H1 (cell line): ENCODE data around the gene PAX5. TPM values are rescaled to one million over a fixed set of nuclear protein-coding genes. Genes with fewer than 3 reads are reported as not detected.
A peak's percentile ranks its signal among the peaks of the same experiment; 100 is the strongest.

Source experiments
- CTCF ChIA-PET: fragments of 300-600 bp; sonication (Branson Sonifier 250); formaldehyde crosslinking; loops from one replicate; lab custom pipeline; 2021; ENCODE audit not compliant: partially characterized antibody; lab: Charles Lee
- POLR2A ChIA-PET: fragments of 300-600 bp; sonication (Branson Sonifier 250); formaldehyde crosslinking; loops from one replicate; lab custom pipeline; 2021; ENCODE audit warnings: inconsistent platforms; ENCODE audit not compliant: partially characterized antibody; lab: Charles Lee
- DNase-seq, 2 experiments: peaks; one replicate each; pipeline versions ENCODE4 v3.0.0 to v3.0.0-alpha.2; 2010 to 2022; ENCODE audit warnings: low spot score in 2 of 2, low read depth in 1 of 2, mixed read lengths in 1 of 2
- FAIRE-seq: peaks from 2 replicates; lab custom pipeline; 2011; peaks lifted over from hg19 to GRCh38; lab: Jason Lieb, UNC
- H2AFZ ChIP-seq: 2 replicates; pipeline ENCODE4 v1.8.1; 2012; ENCODE audit warnings: low read length, inconsistent platforms
- H2AK5ac ChIP-seq: 2 replicates; pipeline ENCODE4 v1.6.1; 2013; ENCODE audit warnings: low read depth, low read length
- H2BK120ac ChIP-seq: replicated peaks from 2 replicates; pipeline ENCODE3; 2013; ENCODE audit warnings: low read depth, low read length, inconsistent platforms
- H2BK12ac ChIP-seq: 2 replicates; pipeline ENCODE4 v1.6.1; 2013; ENCODE audit warnings: low read depth, low read length
- H2BK15ac ChIP-seq: 2 replicates; pipeline ENCODE4 v1.6.1; 2013; ENCODE audit warnings: low read length
- H2BK20ac ChIP-seq: 2 replicates; pipeline ENCODE4 v1.6.1; 2013; ENCODE audit warnings: low read length
- H2BK5ac ChIP-seq: 2 replicates; pipeline ENCODE4 v1.6.1; 2013; ENCODE audit warnings: low read depth, low read length
- H3K14ac ChIP-seq: 2 replicates; pipeline ENCODE4 v1.6.1; 2013; ENCODE audit warnings: inconsistent platforms; ENCODE audit not compliant: insufficient read length
- H3K18ac ChIP-seq: 2 replicates; pipeline ENCODE4 v1.6.1; 2013; ENCODE audit warnings: low read length; ENCODE audit errors: extremely low read depth
- H3K23ac ChIP-seq: 2 replicates; pipeline ENCODE4 v1.6.1; 2013; ENCODE audit warnings: inconsistent platforms; ENCODE audit not compliant: insufficient read length
- H3K23me2 ChIP-seq: 2 replicates; pipeline ENCODE4 v1.6.1; 2013; ENCODE audit warnings: low read depth, low read length
- H3K27ac ChIP-seq: 2 replicates; pipeline ENCODE4 v1.6.1; 2011; ENCODE audit warnings: low read depth, low read length, inconsistent platforms
- H3K27me3 ChIP-seq, 4 experiments: replicated peaks in 1 of 4; 1 replicate in 1 of 4; 2 replicates in 3 of 4; pipeline versions ENCODE4 v1.6.1 to v1.8.1; 2011 to 2013; ENCODE audit warnings: low read length in 3 of 4, mild to moderate bottlenecking in 3 of 4, inconsistent platforms in 2 of 4, mixed read lengths in 2 of 4, moderate library complexity in 1 of 4; ENCODE audit not compliant: control insufficient read depth in 3 of 4, insufficient read depth in 3 of 4; ENCODE audit errors: extremely low read depth in 1 of 4
- H3K36me3 ChIP-seq, 4 experiments: 2 replicates each; pipeline versions ENCODE4 v1.6.1 to v1.8.1; 2011 to 2013; ENCODE audit warnings: mild to moderate bottlenecking in 4 of 4, low read length in 3 of 4, moderate library complexity in 2 of 4, control low read depth in 1 of 4, inconsistent platforms in 1 of 4; ENCODE audit not compliant: insufficient read depth in 4 of 4, control insufficient read depth in 2 of 4
- H3K4ac ChIP-seq: replicated peaks from 2 replicates; pipeline ENCODE3; 2013; ENCODE audit warnings: low read length, low read depth, mixed read lengths, inconsistent platforms; ENCODE audit not compliant: insufficient read length
- H3K4me1 ChIP-seq, 4 experiments: replicated peaks in 1 of 4; 1 replicate in 1 of 4; 2 replicates in 3 of 4; pipeline versions ENCODE4 v1.6.1 to v1.8.1; 2011 to 2013; ENCODE audit warnings: low read length in 3 of 4, inconsistent platforms in 2 of 4, mixed read lengths in 1 of 4; ENCODE audit not compliant: insufficient read depth in 4 of 4, control insufficient read depth in 3 of 4
- H3K4me2 ChIP-seq, 2 experiments: 2 replicates each; pipeline versions ENCODE4 v1.6.1 to v1.8.1; 2011 to 2013; ENCODE audit warnings: low read depth in 2 of 2, low read length in 2 of 2, control low read depth in 1 of 2, inconsistent platforms in 1 of 2, mild to moderate bottlenecking in 1 of 2; ENCODE audit not compliant: insufficient read depth in 1 of 2
- H3K4me3 ChIP-seq, 4 experiments: fragments of 200-600, 300-600 bp in 1 of 4; sonication (generic), shearing (Covaris generic), sonication (Bioruptor Twin) in 1 of 4; 2 replicates each; pipeline versions ENCODE4 v1.5.1 to v1.8.1; 2011 to 2016; ENCODE audit warnings: low read length in 4 of 4, low read depth in 3 of 4, control low read depth in 2 of 4, inconsistent platforms in 2 of 4, mild to moderate bottlenecking in 2 of 4, mixed read lengths in 1 of 4, moderate library complexity in 1 of 4; ENCODE audit not compliant: insufficient read depth in 2 of 4; ENCODE audit errors: extremely low read depth in 1 of 4
- H3K56ac ChIP-seq: replicated peaks from 2 replicates; pipeline ENCODE3; 2013; ENCODE audit warnings: low read depth, mild to moderate bottlenecking, mixed read lengths, low read length, inconsistent platforms; ENCODE audit not compliant: insufficient read length
- H3K79me1 ChIP-seq: 2 replicates; pipeline ENCODE4 v1.6.1; 2013; ENCODE audit warnings: low read depth, low read length, control low read depth
- H3K79me2 ChIP-seq, 2 experiments: 2 replicates each; pipeline versions ENCODE4 v1.6.1 to v1.8.1; 2012 to 2013; ENCODE audit warnings: low read length in 2 of 2, mild to moderate bottlenecking in 2 of 2, inconsistent platforms in 1 of 2; ENCODE audit not compliant: insufficient read depth in 2 of 2, control insufficient read depth in 1 of 2
- H3K9ac ChIP-seq, 4 experiments: replicated peaks in 1 of 4; 1 replicate in 1 of 4; 2 replicates in 3 of 4; pipeline versions ENCODE4 v1.6.1 to v1.8.1; 2011 to 2013; ENCODE audit warnings: low read depth in 3 of 4, low read length in 3 of 4, control low read depth in 2 of 4, mild to moderate bottlenecking in 2 of 4, moderate library complexity in 2 of 4, inconsistent platforms in 1 of 4; ENCODE audit errors: extremely low read depth in 1 of 4
- H3K9me3 ChIP-seq, 2 experiments: 2 replicates each; pipeline versions ENCODE4 v1.6.1 to v1.8.1; 2012 to 2013; ENCODE audit warnings: mild to moderate bottlenecking in 2 of 2, moderate library complexity in 2 of 2, control low read depth in 1 of 2, inconsistent platforms in 1 of 2, low read depth in 1 of 2, low read length in 1 of 2, mixed read lengths in 1 of 2; ENCODE audit not compliant: insufficient read depth in 2 of 2
- H4K20me1 ChIP-seq, 2 experiments: replicated peaks in 1 of 2; 2 replicates each; pipeline versions ENCODE3 to v1.8.1; 2011 to 2013; ENCODE audit warnings: inconsistent platforms in 2 of 2, low read length in 2 of 2, mild to moderate bottlenecking in 1 of 2; ENCODE audit not compliant: insufficient read depth in 2 of 2, control insufficient read depth in 1 of 2
- H4K5ac ChIP-seq: 2 replicates; pipeline ENCODE4 v1.6.1; 2013; ENCODE audit warnings: low read length, low read depth, mixed read lengths, inconsistent platforms; ENCODE audit not compliant: insufficient read length
- H4K8ac ChIP-seq: 2 replicates; pipeline ENCODE4 v1.8.0; 2013; ENCODE audit warnings: mild to moderate bottlenecking, moderate library complexity, low read length, inconsistent platforms; ENCODE audit not compliant: insufficient read depth; ENCODE audit errors: extremely low read depth
- H4K91ac ChIP-seq: replicated peaks from 2 replicates; pipeline ENCODE3; 2013; ENCODE audit warnings: low read length, mixed read lengths, inconsistent platforms; ENCODE audit not compliant: insufficient read length
- BACH1 ChIP-seq: IDR thresholded peaks from 2 replicates; pipeline ENCODE4 v1.6.1; 2012; ENCODE audit warnings: low read length, improper control_type of control experiment
- CREB1 ChIP-seq: IDR thresholded peaks from 2 replicates; pipeline ENCODE4 v1.6.1; 2012; ENCODE audit warnings: inconsistent platforms
- EP300 ChIP-seq, 2 experiments: IDR thresholded peaks; 1 replicate in 1 of 2; 2 replicates in 1 of 2; pipeline ENCODE4 v1.6.1; 2011 to 2012; ENCODE audit warnings: low read depth in 2 of 2, low read length in 2 of 2, mild to moderate bottlenecking in 2 of 2, borderline replicate concordance in 1 of 2, inconsistent platforms in 1 of 2, moderate library complexity in 1 of 2
- FOSL1 ChIP-seq: IDR thresholded peaks from 2 replicates; pipeline ENCODE4 v1.6.1; 2011; ENCODE audit warnings: mild to moderate bottlenecking, low read depth, low read length, moderate library complexity; ENCODE audit not compliant: insufficient read depth
- RBBP5 ChIP-seq: IDR thresholded peaks from 2 replicates; pipeline ENCODE4 v1.7.1; 2012; ENCODE audit warnings: low read depth, mild to moderate bottlenecking, inconsistent platforms, low read length, moderate library complexity, borderline replicate concordance
- SP2 ChIP-seq: IDR thresholded peaks from 2 replicates; pipeline ENCODE4 v1.6.1; 2012; ENCODE audit warnings: mild to moderate bottlenecking, low read length, inconsistent platforms
- SP4 ChIP-seq: IDR thresholded peaks from 2 replicates; pipeline ENCODE4 v1.6.1; 2012; ENCODE audit warnings: low read length, inconsistent platforms
- TCF12 ChIP-seq: IDR thresholded peaks from 2 replicates; pipeline ENCODE4 v1.6.1; 2011; ENCODE audit warnings: low read depth, mild to moderate bottlenecking, low read length
- USF2 ChIP-seq: IDR thresholded peaks from 2 replicates; pipeline ENCODE4 v1.6.1; 2011; ENCODE audit warnings: low read length, improper control_type of control experiment
- WGBS, 2 experiments: shearing (Covaris generic) in 1 of 2; methylation state at CpG; one replicate each; pipeline versions ENCODE4 v1.1.6 to v1.1.7; 2013 to 2015; ENCODE audit warnings: low lambda C conversion rate in 2 of 2, mixed read lengths in 2 of 2, inconsistent platforms in 1 of 2, low coverage in 1 of 2, missing lambda C conversion rate in 1 of 2; ENCODE audit not compliant: insufficient replicate concordance in 2 of 2, insufficient coverage in 1 of 2, insufficient read length in 1 of 2; ENCODE audit errors: extremely low coverage in 1 of 2, missing lambda C conversion rate in 1 of 2; 5-methylcytosine and 5-hydroxymethylcytosine counted together
- polyA plus RNA-seq, 7 experiments: library from polyadenylated mRNA; depleted of rRNA in 3 of 7; stranded (reverse) in 5 of 7; unstranded in 2 of 7; fragments of >200 nt in 5 of 7; fragments of 200-250 nt in 2 of 7; gene quantifications; 1 replicate in 5 of 7; 2 replicates in 1 of 7; 4 replicates in 1 of 7; pipeline versions ENCODE4 v1.2.1 to v1.2.3, GENCODE V29; 2011 to 2013; ENCODE audit warnings: missing spikeins in 2 of 7, mixed read lengths in 2 of 7
- total RNA-seq: library from RNA; stranded (reverse); fragmentation: NEBNext Ultra II Directional; extraction: Animal tissue kit (Norgen Biotek cat#: 25700); gene quantifications from 2 replicates; pipeline ENCODE4 v1.2.1, GENCODE V29; 2021

The PAX5 gene
- total and polyA plus RNA-seq, 2 of the 8 experiments (the other 6 are each of a cell fraction or from before 2014, with no cell fraction given) = 0.29 to 0.43 TPM

- no peak overlapping the region for H3K27ac ChIP-seq
- H2BK12ac ChIP-seq = no peak overlapping the region
- no peak for TF ChIP-seq FOSL1
- no peak for TF ChIP-seq CREB1
- TF ChIP-seq TCF12 = no peak
- TF ChIP-seq USF2 = no peak
- no peak for TF ChIP-seq SP2
- TF ChIP-seq BACH1 = no peak
- TF ChIP-seq SP4 = no peak
- TF ChIP-seq EP300 (IDR thresholded peaks at IDR 0.05; ENCODE audit: borderline replicate concordance in 1 of 2, low read depth in 2 of 2, low read length in 2 of 2) = no peak
- TF ChIP-seq RBBP5 = no peak
- no peak for FAIRE-seq
- no peak overlapping the region for H3K4ac ChIP-seq
- no peak overlapping the region for H2BK20ac ChIP-seq
- no peak overlapping the region for H2BK120ac ChIP-seq
- H3K9ac ChIP-seq = no peak overlapping the region
- WGBS, 2 experiments = 83% methylated on average over 4 of the region's 4 CpGs; no CpG with 5 or more reads in 1 of the 2 experiments
- no peak overlapping the region for H3K23ac ChIP-seq
- H3K36me3 ChIP-seq = no peaks in the 10 kb centered on the region
- H3K4me2 ChIP-seq = no peak overlapping the region
- peaks cover 1% of the 10 kb centered on the region; the same call in 1 of the 2 replicates for H3K23me2 ChIP-seq
- no peaks in the 10 kb centered on the region for H3K9me3 ChIP-seq
- ChIA-PET POLR2A (no interaction called here), CTCF (interaction anchor here (0.6 to 2.9 kb wide), 7 partner anchors 11 to 65 kb away, joined by 3 to 17 read pairs (median 4); no protein-coding TSS in a partner anchor)
- no peak overlapping the region for H3K56ac ChIP-seq
- DNase-seq = no peak
- no peak overlapping the region for H3K18ac ChIP-seq
- H3K4me1 ChIP-seq = peaks cover 0 to 8% (median 3%) of the 10 kb centered on the region in 4 experiments; a peak in 4 of 7 replicates
- no peaks in the 10 kb centered on the region for H3K27me3 ChIP-seq
- no peak overlapping the region for H2BK5ac ChIP-seq
- H3K14ac ChIP-seq = no peak overlapping the region
- no peak overlapping the region for H4K8ac ChIP-seq
- H3K79me1 ChIP-seq = no peaks in the 10 kb centered on the region
- H2AFZ ChIP-seq = 0 out of 2 replicates have a peak overlapping the region, but pooled peaks have one; percentile 66
- H2AK5ac ChIP-seq = no peak overlapping the region
- no peaks in the 10 kb centered on the region for H4K20me1 ChIP-seq
- no peaks in the 10 kb centered on the region for H3K79me2 ChIP-seq
- H3K4me3 ChIP-seq = no peak overlapping the region
- no peak overlapping the region for H2BK15ac ChIP-seq
- H4K5ac ChIP-seq = no peak overlapping the region
- no peak overlapping the region for H4K91ac ChIP-seq
Observed at GRCh38 chr9:36937951-36938350, 96.1 kb downstream of the PAX5 start.
